PC-9 (cell line): ENCODE measurements around the gene SYT7. TPM values are rescaled to one million over a fixed set of nuclear protein-coding genes. Genes with fewer than 3 reads are reported as not detected.

Experiments
- BruUV-seq: library from RNA; stranded (reverse); fragments of 400-500 nt; replicated peaks from 2 replicates; lab custom pipeline; 2021; lab: Mats Ljungman, UMichigan
- CTCF ChIA-PET: fragments of 300-600 bp; sonication (Branson Sonifier 250); formaldehyde crosslinking; loops from one replicate; lab custom pipeline; 2022; ENCODE audit warnings: antibody characterized with exemption; lab: Charles Lee
- POLR2A ChIA-PET: fragments of 300-600 bp; sonication (Branson Sonifier 250); formaldehyde crosslinking; loops from one replicate; lab custom pipeline; 2022; ENCODE audit warnings: antibody characterized with exemption; ENCODE audit not compliant: unreplicated experiment; lab: Charles Lee
- DNase-seq, 2 experiments: peaks; one replicate each; pipeline versions ENCODE4 v3.0.0 to v3.0.0-alpha.2; 2015 to 2022; ENCODE audit warnings: mixed read lengths in 1 of 2
- H2AFZ ChIP-seq: fragments of 200-600 bp; sonication (generic); 2 replicates; pipeline ENCODE4 v1.8.1; 2017; ENCODE audit warnings: antibody characterized with exemption
- H3F3A ChIP-seq: fragments of 200-600 bp; sonication (generic); 2 replicates; pipeline ENCODE4 v1.8.1; 2017; ENCODE audit warnings: antibody characterized with exemption, mild to moderate bottlenecking, low read depth; ENCODE audit not compliant: insufficient read depth
- H3K27ac ChIP-seq: fragments of 200-600 bp; sonication (generic); 2 replicates; pipeline ENCODE4 v1.6.1; 2016; ENCODE audit warnings: mixed run types
- H3K27me3 ChIP-seq: fragments of 200-600 bp; sonication (generic); 2 replicates; pipeline ENCODE4 v1.6.1; 2016; ENCODE audit warnings: low read depth, mixed run types; ENCODE audit not compliant: insufficient read depth
- H3K36me3 ChIP-seq: fragments of 200-600 bp; sonication (generic); 2 replicates; pipeline ENCODE4 v1.6.1; 2016; ENCODE audit warnings: low read depth, mixed run types
- H3K4me1 ChIP-seq: fragments of 200-600 bp; sonication (generic); replicated peaks from 2 replicates; pipeline ENCODE4 v1.6.1; 2016; ENCODE audit warnings: mixed run types; ENCODE audit not compliant: insufficient read depth
- H3K4me2 ChIP-seq: fragments of 200-600 bp; sonication (generic); 2 replicates; pipeline ENCODE4 v1.6.1; 2017; ENCODE audit warnings: mixed run types
- H3K4me3 ChIP-seq: fragments of 200-600 bp; sonication (generic); 2 replicates; pipeline ENCODE4 v1.6.1; 2016; ENCODE audit warnings: mixed run types
- H3K79me2 ChIP-seq: fragments of 200-600 bp; sonication (generic); 2 replicates; pipeline ENCODE4 v1.6.1; 2017; ENCODE audit warnings: low read depth, mixed run types
- H3K9me2 ChIP-seq: fragments of 200-600 bp; sonication (generic); 2 replicates; pipeline ENCODE4 v1.8.1; 2017; ENCODE audit warnings: mild to moderate bottlenecking; ENCODE audit not compliant: insufficient read depth
- H3K9me3 ChIP-seq: fragments of 200-600 bp; sonication (generic); 2 replicates; pipeline ENCODE4 v1.8.1; 2016; ENCODE audit warnings: low read depth; ENCODE audit not compliant: insufficient read depth
- H4K20me1 ChIP-seq: fragments of 200-600 bp; sonication (generic); 2 replicates; pipeline ENCODE4 v1.8.1; 2017; ENCODE audit not compliant: insufficient read depth
- CTCF ChIP-seq: fragments of 200-600 bp; sonication (generic); conservative IDR thresholded peaks from 2 replicates; pipeline ENCODE4 v1.6.1; 2017; ENCODE audit warnings: mixed run types, antibody characterized with exemption, mild to moderate bottlenecking, moderate library complexity
- EZH2 ChIP-seq: fragments of 200-600 bp; sonication (generic); IDR thresholded peaks from 2 replicates; pipeline ENCODE4 v1.8.0; 2017; ENCODE audit warnings: antibody characterized with exemption, low read depth
- intact Hi-C: fragments of 100-400 bp; cut with micrococcal nuclease; formaldehyde crosslinking; loops from one replicate; pipeline ENCODE4 v1.10.0; 2022; ENCODE audit not compliant: unreplicated experiment
- total RNA-seq: library from RNA; stranded (reverse); gene quantifications from 2 replicates; pipeline ENCODE4 v1.2.3, GENCODE V29; 2021

Gene SYT7
- total RNA-seq, 1 experiment from 2014 or later = 4.0 TPM

GRCh38 chr11:61486011-61486620 lies 94.8 kb downstream of the SYT7 start:
- H3K36me3 ChIP-seq = no peaks in the 10 kb centered on the region
- POLR2A ChIA-PET = no interaction called here
- no peak overlapping the region for H3K4me3 ChIP-seq
- H3K27ac ChIP-seq = peak overlapping the region; percentile 88
- H3K4me1 ChIP-seq = peaks cover 72% of the 10 kb centered on the region
- TF ChIP-seq EZH2 (no peak), CTCF (no peak)
- intact Hi-C loops = loop anchor here (5.0 kb wide), 1 partner anchor 246 kb away; no protein-coding TSS in a partner anchor
- CTCF ChIA-PET = no interaction called here
- no peaks in the 10 kb centered on the region for H3K9me2 ChIP-seq
- no TSS peak for BruUV-seq
- peaks cover 40% of the 10 kb centered on the region for H3F3A ChIP-seq
- H3K9me3 ChIP-seq = no peaks in the 10 kb centered on the region
- H4K20me1 ChIP-seq = no peaks in the 10 kb centered on the region
- peak overlapping the region; percentile 75; the same call in 1 of the 2 replicates for H3K4me2 ChIP-seq
- no peaks in the 10 kb centered on the region for H3K27me3 ChIP-seq
- no peaks in the 10 kb centered on the region for H3K79me2 ChIP-seq
- no peak overlapping the region for H2AFZ ChIP-seq
- DNase-seq = no peak

GRCh38 chr11:61485080-61485479 lies 95.8 kb downstream of the SYT7 start:
- peaks cover 73% of the 10 kb centered on the region for H3K4me1 ChIP-seq
- H3K27ac ChIP-seq = no peak overlapping the region
- BruUV-seq = no TSS peak
- TF ChIP-seq CTCF (no peak), EZH2 (no peak)
- CTCF ChIA-PET = no interaction called here
- H3K4me2 ChIP-seq = no peak overlapping the region
- H3K79me2 ChIP-seq = no peaks in the 10 kb centered on the region
- no peak overlapping the region for H2AFZ ChIP-seq
- H4K20me1 ChIP-seq = no peaks in the 10 kb centered on the region
- intact Hi-C loops = loop anchor here (5.0 kb wide), 1 partner anchor 247 kb away; no protein-coding TSS in a partner anchor
- H3K36me3 ChIP-seq = no peaks in the 10 kb centered on the region
- H3K27me3 ChIP-seq = no peaks in the 10 kb centered on the region
- H3F3A ChIP-seq = peaks cover 44% of the 10 kb centered on the region
- H3K9me3 ChIP-seq = no peaks in the 10 kb centered on the region
- H3K4me3 ChIP-seq = no peak overlapping the region
- H3K9me2 ChIP-seq = no peaks in the 10 kb centered on the region
- POLR2A ChIA-PET = no interaction called here
- no peak for DNase-seq

- Histone ChIP-seq H3K27me3 (no peaks in the 10 kb centered on the region), H3K79me2 (no peaks in the 10 kb centered on the region), H3K4me3 (no peak overlapping the region), H3K36me3 (no peaks in the 10 kb centered on the region), H3K27ac (no peak overlapping the region), H2AFZ (no peak overlapping the region), H3F3A (peaks cover 40% of the 10 kb centered on the region), H3K4me1 (peaks cover 68% of the 10 kb centered on the region), H3K9me3 (no peaks in the 10 kb centered on the region), H4K20me1 (no peaks in the 10 kb centered on the region), H3K4me2 (no peak overlapping the region), H3K9me2 (no peaks in the 10 kb centered on the region)
- no peak for DNase-seq
- no TSS peak for BruUV-seq
- POLR2A ChIA-PET = no interaction called here
- TF ChIP-seq EZH2 = no peak
- no peak for TF ChIP-seq CTCF
- CTCF ChIA-PET = no interaction called here
- intact Hi-C loops = no loop called here
Observed at GRCh38 chr11:61484541-61484940, 96.3 kb downstream of the SYT7 start.
